ENCODE results near the gene MCEMP1.

Gene MCEMP1

DNA sequence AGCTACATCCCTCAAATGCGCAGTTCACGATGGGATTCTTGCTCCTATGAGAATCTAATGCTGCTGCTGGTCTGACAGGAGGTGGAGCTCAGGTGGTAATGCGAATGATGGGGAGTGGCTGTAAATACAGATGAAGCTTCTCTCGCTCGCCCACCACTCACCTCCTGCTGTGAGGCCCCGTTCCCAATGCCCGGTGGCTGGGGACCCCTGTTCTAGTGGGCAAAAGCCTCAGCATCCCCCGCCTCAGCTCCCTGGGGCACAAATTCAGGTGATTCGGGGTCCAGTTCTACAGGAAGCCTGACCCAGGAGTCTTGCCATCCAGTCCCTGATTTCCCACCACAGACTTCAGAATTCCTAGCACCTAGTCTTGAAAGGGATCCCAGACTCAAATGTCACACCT is 4.4 kb upstream of the MCEMP1 start:
- no peak for DNase-seq

DNA sequence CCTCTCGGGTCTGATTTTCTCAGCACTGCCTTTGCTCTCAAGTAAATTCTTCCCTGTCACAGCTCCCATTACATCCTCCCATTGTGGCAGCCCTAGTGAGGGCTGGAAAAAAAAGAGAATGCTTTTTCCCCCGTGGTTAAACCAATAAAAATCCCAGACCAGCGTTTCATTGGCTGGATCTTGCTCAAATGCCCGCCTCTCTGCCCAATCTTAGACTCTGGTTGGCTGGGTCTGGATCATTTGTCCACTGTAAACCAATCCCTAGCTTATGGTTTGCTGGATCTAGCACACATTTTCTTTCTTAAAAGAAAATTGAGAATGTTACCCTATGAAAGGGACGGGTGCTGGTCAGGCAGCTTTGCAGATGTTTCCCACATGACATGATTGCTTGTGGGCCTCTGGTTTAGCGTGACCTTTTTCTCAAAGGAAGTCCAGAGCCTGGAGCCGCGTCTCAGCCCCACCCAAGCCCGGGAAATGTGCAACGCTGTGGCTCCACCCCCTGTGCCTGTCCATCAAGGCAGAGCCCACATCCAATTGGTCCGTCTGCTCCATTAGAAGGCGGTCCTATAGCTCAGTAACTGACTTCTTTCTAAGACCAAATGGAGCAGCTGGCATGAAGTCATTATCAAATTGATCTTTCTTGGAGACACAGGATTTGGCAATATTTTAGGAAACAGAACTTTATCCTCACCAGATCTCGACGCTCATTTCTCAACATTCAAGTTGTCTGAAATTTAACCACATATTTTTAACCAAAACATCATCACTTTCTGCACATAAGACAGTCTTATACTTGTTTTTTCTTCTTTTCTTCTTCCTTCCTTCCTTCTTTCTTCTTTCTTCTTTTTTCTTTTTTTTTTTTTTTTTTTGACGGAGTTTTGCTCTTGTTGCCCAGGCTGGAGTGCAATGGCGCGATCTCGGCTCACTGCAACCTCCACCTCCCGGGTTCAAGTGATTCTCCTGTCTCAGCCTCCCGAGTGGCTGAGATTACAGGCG is 2.6 kb upstream of the MCEMP1 start:
- DNase-seq: no peak

DNA sequence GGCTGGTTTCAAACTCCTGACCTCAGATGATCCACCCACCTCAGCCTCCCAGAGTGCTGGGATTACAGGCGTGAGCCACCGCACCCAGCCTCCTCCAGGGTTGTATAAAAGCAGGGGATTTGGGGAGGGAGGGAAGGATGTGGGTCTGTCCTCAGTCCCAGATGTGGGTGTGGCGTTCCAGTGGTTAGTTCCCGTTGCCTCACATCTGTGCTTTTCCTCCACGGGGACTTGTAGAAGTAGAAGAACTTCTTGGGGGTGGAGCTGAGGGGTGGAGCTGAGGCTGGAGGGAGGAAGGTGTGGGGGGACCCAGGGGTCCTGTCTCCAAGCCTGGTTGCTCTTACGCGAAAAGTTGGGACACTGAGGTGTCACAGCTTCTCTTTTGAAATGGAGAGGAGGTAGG is 514 bp upstream of the MCEMP1 start:
- DNase-seq: no peak

DNA sequence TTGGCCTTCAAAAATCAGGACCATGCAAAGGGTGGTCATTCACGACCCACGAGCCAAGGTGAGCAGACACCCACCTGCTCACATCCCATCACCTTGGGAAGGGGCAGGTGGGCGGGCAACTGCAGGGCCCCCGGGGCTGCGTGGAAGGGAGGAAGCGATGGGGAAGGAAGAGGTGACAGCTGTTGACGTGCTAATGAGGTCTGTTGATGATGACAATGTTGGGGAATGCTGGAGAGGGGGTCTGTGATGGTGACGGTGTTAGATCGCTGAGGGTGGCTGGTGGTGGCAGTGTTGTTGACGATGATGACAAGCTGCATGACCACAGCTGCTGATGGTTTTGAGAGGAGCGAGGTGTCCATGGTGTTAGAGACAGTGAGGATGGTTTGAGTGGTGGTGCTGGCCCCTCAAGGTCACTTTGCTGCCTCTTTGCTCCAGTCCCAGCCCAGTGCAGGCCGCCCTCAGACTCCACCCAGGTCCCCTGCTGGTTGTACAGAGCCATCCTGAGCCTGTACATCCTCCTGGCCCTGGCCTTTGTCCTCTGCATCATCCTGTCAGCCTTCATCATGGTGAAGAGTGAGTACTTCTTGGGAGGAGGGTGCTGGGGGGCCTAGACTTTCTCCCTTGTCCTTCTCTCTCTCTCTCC is 900 bp downstream of the MCEMP1 start:
- DNase-seq: no peak

DNA sequence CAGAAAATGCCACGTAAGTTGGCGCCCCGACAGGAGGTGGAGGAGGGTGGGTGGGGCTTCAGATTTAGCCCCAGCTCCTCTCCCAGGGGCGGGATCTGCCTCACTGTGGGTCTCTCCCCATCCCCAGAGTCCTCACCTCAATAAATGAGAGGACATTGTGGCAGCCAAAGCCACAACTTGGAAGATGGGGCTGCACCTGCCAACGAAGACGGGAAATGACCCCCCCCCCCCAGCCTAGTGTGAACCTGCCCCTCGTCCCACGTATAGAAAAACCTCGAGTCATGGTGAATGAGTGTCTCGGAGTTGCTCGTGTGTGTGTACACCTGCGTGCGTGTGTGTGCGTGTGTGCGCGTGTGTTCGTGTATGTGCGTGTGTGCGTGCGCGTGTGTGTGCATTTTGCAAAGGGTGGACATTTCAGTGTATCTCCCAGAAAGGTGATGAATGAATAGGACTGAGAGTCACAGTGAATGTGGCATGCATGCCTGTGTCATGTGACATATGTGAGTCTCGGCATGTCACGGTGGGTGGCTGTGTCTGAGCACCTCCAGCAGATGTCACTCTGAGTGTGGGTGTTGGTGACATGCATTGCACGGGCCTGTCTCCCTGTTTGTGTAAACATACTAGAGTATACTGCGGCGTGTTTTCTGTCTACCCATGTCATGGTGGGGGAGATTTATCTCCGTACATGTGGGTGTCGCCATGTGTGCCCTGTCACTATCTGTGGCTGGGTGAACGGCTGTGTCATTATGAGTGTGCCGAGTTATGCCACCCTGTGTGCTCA is 2.3 kb downstream of the MCEMP1 start:
- DNase-seq: peak; percentile 26 to 53 (median 38)

DNA sequence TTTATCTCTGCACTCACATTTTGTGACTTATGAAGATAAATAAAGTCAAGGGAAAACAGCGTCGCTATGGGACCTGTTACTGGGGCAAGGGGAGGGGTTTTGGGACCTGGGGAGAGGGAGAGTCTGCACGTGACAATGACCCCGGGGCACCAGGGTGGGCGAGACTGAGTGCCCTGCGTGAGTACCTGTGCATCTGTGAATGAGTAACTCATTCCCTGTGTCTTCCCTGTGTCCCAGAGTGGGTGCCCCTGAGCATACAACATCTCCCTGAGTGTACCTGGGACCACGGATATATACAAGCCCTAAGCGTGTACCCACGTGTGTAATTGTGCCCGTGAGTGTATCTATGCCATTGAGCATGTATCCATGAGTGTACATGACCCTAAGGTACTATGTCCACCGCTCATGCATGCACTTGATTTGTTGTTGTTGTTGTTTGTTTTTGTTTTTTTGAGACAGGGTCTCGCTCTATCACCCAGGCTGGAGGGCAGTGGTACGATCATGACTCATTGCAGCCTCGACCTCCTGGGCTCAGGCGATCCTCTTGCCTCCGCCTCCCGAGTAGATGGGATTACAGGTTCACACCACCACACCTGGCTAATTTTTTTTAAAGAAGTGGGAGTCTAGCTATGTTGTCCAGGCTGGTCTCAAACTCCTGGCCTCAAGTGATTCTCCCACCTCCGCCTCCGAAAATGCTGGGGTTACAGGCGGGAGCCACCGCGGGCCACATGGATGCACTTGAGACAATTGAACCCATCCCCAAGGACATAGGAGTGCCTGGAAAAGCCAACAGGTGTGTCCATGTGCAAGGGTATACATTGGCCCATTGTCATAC is 3.1 kb downstream of the MCEMP1 start:
- DNase-seq: no peak

DNA sequence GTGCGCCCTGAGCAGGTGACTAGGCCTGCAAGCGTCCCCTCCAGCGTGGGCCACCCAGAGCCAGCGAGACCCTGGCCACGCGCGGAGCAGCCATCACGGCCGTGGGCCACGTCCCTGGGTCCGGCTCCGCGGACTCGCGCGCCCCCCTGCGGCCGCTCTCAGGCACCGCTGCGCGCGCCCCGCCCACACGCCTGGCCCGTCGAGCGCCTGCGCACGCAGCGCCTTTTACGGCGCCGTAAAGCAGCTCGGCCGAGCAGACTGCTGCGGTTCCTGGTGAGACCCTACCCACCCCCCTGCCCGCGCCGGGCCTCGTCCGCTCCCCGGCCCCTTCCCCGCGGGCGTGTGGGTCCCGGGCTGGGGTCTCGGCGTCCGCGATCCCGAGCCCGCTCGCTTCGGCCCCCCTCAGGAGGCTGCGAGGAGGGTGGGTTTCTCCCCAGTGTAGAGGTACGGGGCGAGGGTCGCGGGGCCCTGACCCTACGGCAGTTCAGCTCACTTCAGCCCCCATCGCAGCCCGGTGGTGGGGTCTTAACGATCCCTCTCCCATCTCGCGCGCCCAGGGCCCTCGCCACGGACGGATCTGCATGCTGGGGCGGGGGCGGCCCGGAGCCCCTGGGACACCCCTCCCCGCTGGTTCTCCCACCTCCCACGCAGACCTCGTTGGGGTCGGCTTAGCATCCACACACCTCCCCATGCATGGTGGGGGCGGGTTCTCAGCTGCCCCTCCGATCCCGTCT is 3.9 kb downstream of the MCEMP1 start, which contains the start of gene TRAPPC5:
TRAPPC5 (plus strand) TSS at position 228 of the 734 bp plus-strand sequence. CDS start 1,421 bp downstream, outside the sequence.
- DNase-seq: peak; percentile 66 to 88 (median 72)

DNA sequence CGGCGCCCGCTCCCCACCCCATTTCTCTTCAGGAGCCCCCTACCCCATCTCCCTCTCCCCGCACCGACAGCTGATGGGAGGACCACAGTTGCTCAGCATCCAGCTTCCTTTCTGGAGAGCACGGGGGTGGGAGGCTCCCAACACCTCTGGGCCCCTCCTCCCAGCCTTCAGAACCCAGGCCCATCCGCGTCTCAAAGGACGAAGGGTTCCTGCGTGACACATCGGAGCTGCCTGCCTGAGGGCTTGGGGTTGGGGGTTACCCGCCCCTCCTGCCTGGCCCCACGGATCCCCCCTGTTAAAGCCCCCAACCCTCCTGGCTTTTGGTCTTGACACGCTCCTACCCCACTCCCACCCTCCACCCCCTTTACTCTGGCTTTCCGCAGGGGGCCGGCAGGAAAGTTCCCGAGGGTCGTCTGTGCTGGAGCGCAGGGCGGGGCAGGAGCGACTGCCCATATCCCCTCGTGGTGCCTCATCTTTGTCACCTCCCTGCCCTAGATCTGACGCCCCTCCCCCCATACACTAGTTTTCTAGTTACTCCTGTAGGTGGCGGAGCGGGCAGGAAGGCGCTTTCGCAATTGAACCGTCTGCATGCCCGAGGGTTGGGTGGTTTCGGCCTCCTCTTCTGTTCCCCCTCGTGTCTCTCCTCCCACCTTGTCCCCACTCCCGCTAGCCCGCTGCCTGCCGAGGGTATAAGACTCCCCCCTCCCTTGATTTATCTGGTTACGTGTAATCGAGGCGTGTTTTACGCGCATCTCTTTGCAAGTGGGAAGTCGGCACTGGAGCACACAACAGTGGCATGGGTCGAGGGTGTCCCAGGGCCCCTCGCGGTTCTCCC is 4.7 kb downstream of the MCEMP1 start:
- peak; percentile 43 to 73 (median 64) for DNase-seq

DNA sequence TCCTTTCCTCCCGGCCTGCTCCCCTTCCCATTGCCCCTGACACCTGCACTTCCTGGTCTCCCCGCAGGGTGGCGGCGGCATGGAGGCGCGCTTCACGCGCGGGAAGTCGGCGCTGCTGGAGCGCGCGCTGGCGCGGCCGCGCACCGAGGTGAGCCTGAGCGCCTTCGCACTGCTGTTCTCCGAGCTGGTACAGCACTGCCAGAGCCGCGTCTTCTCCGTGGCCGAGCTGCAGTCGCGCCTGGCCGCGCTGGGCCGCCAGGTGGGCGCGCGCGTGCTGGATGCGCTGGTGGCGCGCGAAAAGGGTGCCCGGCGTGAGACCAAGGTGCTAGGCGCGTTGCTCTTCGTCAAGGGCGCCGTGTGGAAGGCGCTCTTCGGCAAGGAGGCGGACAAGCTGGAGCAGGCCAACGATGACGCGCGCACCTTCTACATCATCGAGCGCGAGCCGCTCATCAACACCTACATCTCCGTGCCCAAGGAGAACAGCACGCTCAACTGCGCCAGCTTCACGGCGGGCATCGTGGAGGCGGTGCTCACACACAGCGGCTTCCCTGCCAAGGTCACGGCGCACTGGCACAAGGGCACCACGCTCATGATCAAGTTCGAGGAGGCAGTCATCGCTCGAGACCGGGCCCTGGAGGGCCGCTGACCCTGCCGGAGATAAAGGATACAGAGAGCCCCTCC is 5.4 kb downstream of the MCEMP1 start:
- no peak for DNase-seq

DNA sequence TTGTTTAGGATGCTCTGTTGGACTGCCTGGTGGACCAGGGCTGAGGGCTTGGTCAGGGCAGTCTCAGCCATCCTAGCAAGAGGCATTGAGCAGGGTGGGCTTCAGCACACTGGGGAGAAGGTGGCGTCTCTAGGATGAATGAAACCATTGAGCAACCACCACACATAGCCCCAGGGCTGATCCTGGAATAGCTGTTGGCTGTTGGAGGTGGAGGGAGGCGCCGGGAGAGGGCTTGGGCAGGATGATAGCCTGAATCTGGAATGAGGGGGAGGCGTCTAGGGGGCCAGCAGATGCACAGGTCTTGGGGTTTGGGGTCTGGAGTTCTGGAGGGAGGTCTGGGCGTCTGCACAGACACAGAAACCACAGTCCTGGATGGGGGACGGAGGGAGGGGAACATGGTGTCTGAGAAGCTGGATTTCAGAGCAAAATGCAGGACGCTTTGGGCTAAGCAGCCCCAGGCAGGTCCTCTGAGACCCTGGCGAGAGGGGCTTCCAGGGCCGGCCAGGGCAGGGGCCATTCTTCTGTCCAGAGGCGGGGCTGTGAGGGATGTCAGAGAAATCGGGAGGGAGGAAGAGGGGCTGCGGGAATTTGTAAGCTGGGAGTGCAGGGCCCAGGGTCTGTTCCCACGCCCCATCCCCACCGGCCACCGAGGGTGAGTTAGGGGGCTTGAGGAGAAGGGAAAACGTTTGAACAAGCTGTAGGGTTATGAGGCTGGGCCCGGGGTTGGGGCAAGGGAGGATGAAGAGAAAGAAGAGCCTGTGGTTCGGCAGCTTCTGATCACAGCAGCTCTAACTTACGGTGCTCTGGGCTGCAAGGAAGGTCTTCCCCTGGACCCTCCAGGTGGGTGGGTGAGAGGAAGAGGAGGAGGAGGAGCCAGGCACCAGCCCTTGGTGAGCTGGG is 8.9 kb downstream of the MCEMP1 start:
- no peak for DNase-seq

DNA sequence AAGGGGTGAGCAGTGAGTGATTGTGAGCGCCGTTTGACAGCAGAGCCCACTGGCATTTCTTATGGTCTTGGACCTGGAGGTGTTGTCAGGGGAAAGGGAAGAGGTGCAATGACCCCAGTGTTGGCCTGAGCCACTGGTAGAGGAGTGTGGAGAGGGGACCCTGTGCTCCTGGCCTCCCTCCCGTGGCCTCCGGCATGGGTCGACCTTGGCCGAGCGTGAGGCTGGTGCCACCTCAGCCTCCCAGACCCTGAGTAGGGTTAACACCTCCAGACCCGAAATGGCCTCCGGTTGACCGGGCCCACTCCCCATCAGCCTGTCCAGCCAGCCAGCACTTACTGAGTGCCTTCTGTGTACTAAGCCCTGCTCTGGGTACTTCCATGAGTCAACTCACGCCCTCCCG is 10.3 kb downstream of the MCEMP1 start:
- DNase-seq: no peak

- DNase-seq: no peak
Measured at GRCh38 chr19:7689165-7689564, 12.3 kb downstream of the MCEMP1 start.

- no peak for DNase-seq
Measured at GRCh38 chr19:7690779-7691258, 13.9 kb downstream of the MCEMP1 start.

DNA sequence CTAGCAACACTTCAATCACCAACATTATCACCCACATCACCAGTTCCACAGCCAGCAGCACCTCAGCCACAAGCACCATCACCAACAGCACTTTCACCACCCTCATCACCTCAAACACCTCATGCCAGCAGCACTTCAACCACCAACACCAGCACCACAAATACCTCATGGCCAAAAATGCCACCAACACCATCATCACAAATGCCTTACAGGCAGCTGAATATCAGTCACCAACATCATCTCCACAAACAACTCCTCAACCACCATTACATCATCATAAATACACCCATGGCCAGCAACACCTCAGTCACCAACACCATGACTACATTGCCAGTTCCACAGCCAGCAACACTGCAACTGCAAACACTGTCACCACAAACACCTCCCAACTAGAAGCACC is 14.6 kb downstream of the MCEMP1 start:
- no peak for DNase-seq

- no peak for DNase-seq
Measured at GRCh38 chr19:7692417-7693088, 15.7 kb downstream of the MCEMP1 start.

DNA sequence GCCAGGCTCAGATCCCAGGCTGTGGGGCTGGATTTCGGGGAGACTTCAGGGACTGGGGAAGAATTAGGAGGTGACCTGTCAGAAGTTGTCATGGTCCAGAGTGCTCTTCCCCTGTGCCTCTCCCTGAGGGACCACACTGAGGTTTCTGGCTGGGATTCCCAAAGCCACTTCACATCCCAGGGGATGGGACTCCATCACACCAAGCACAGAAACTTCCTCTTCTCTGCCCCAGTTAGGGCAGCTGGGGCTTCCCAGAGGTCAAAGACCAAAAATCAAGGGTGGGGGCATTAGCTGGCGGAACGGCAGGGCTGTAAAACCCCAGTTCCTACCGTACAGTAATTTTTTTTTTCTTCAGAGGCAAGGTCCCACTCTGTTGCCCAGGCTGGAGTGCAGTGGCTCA is 17.6 kb downstream of the MCEMP1 start:
- DNase-seq: no peak

DNA sequence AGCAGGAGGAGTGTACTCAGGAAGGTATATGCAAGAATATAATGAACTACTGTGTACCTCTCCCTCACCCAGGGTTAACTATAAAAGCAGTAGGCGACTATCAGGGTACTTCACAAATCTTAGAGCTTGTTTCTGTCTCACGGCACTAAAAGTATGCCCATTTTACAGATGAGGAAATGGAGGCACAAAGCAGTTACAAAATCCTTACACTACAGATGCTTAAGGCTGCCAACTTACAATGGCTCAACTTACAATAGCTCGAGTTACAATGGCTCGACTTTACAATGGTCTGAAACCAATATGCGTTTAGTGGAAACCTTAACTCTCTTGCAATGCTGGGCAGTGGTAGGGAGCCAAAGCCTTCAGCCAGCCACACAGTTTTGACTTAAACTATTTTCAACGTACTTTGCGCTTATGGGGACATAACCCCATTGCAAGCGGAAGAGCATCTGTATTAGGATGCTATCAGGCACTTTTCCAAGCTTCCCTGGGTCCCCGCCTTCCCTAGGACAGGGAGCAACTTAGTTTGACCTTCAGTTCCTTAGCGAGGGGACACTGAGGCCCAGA is 20.9 kb downstream of the MCEMP1 start:
- DNase-seq: no peak

DNA sequence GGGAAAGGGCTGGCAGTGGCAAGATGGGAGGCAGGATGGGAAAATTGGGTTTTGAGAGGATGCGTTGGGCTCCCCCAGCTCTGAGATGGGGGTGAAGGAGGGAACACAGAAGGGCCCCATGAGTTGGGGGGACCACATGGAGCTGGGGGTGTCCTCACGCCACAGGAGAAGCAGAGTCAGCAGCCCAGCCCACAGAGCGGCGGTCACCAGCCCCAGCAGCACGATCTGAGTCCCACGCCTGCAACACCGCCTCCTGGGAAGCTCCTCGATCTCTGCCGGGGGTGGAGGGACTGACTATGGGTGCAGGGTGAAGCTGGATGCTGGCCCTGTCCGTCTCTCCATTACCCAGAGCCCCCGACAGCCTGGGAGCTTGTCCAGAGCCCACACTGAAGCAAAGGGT is 21.7 kb downstream of the MCEMP1 start:
- DNase-seq: no peak

Measured in activated naive CD4-positive, alpha-beta T cell (primary cell).